ENCODE results near the gene MYO9B. TPM values are rescaled to one million over a fixed set of nuclear protein-coding genes. Genes with fewer than 3 reads are reported as not detected.

MYO9B gene
- total RNA-seq, 4 donors from 2014 or later = 102 to 246 (median 151) TPM

DNA sequence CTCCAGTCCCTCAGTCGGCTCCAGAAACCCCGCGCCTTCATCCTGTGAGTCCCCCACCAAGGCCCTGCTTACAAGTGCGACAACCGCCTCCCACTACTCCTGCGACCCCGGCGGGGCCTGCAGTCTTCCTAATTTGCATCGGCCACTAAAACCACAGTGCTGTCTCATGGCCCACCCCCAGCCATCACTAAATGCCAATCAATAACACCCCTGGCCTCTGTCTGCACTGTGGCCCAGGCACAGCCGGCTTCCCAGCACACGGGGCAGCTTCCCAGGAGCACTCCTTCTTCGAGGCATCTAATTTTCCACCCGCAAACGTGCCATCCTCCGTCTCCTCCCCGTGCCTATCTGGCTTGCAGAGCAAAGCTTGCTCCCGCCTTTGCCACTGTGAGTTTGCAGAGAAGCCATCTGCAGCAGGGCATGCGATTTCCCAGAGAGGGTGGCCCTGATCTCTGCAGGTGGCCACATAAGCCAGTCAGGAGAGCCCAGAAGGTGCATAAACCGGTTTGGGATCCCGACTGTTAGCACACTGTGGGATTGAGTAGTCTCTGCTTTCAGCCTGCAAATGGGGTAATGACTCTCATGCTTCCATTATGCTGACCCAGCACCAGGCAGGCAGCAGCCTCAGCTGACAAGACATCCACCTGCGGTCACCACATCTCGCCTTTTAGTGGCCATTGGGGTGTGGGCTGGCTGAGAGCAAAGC, 105.6 kb downstream of the MYO9B start:
- DNase-seq = no peak
- H3K36me3 ChIP-seq = peaks cover 0 to 36% (median 10%) of the 10 kb centered on the region in 4 donors
- intact Hi-C loops (cut with DNase I; ENCODE audit: low total_unique reads) = no loop called here

DNA sequence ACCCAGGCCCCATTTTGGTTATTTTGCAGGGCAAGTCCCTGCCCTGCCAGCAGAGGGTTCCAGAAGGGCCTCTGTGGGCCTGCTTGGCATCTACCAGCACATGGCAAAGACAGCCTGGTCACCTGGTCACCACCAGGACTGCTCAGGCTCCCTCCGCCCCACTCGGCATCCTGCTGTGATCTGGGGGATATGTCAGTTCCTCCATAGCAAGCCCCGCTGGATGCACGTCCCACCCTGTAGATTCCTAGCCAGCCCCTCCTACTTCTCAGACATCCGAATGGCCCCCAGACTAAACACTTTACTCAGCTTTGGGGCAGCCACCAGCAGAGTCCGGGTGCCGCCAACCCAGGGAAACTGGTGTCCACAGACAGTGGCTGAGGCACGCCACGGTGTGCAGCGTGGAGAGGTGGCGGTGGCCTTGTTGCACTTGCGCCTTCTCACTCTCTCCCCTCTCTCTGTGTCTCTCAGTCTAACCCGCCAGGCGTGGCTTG, 107.7 kb downstream of the MYO9B start:
- peaks cover 0 to 21% (median 6%) of the 10 kb centered on the region in 4 donors for H3K36me3 ChIP-seq
- DNase-seq = no peak
- H3K4me3 ChIP-seq = peak overlapping the region in 1 of 4 donors; percentile 15

More for the DNA sequence above, 105.6 kb downstream of the MYO9B start:
- H3K27me3 ChIP-seq = no peaks in the 10 kb centered on the region
- no peak overlapping the region for H3K4me3 ChIP-seq
- H3K4me1 ChIP-seq = peaks cover 0 to 7% (median 0%) of the 10 kb centered on the region in 4 donors
- WGBS, 2 donors (ENCODE audit: low coverage in 1 of 2) = 85% methylated on average over 22 of the region's 22 CpGs; no CpG with 5 or more reads in 1 of the 2 donors
- in situ Hi-C loops (cut with MboI; ENCODE audit: low pct_ligation_motif_present in 1 of 4, low pct_unique_long_range_greater_than_20kb in 1 of 4, low sequenced_read_pairs in 3 of 4) = no loop called here
- no peaks in the 10 kb centered on the region for H3K9me3 ChIP-seq
- no peak overlapping the region for H3K27ac ChIP-seq
- TF ChIP-seq, protein P1, sequence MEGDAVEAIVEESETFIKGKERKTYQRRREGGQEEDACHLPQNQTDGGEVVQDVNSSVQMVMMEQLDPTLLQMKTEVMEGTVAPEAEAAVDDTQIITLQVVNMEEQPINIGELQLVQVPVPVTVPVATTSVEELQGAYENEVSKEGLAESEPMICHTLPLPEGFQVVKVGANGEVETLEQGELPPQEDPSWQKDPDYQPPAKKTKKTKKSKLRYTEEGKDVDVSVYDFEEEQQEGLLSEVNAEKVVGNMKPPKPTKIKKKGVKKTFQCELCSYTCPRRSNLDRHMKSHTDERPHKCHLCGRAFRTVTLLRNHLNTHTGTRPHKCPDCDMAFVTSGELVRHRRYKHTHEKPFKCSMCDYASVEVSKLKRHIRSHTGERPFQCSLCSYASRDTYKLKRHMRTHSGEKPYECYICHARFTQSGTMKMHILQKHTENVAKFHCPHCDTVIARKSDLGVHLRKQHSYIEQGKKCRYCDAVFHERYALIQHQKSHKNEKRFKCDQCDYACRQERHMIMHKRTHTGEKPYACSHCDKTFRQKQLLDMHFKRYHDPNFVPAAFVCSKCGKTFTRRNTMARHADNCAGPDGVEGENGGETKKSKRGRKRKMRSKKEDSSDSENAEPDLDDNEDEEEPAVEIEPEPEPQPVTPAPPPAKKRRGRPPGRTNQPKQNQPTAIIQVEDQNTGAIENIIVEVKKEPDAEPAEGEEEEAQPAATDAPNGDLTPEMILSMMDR (IDR thresholded peaks at IDR 0.05) = no peak
- TF ChIP-seq POLR2A (IDR thresholded peaks at IDR 0.05) (no peak), POLR2AphosphoS5 (IDR thresholded peaks at IDR 0.05) (no peak), EP300 (IDR thresholded peaks at IDR 0.05; ENCODE audit: low read depth) (no peak)

GRCh38 chr19:17183858-17184321, 108.3 kb downstream of the MYO9B start:
- 70 to 80% methylated on average over 9 to 11 of the region's 11 CpGs for WGBS, 2 donors (ENCODE audit: low coverage in 1 of 2)
- in situ Hi-C loops (cut with MboI; ENCODE audit: low pct_ligation_motif_present in 1 of 4, low pct_unique_long_range_greater_than_20kb in 1 of 4, low sequenced_read_pairs in 3 of 4) (no loop called here), intact Hi-C loops (cut with DNase I; ENCODE audit: low total_unique reads) (no loop called here)
- DNase-seq = no peak
- TF ChIP-seq EP300 (IDR thresholded peaks at IDR 0.05; ENCODE audit: low read depth) (no peak), POLR2A (IDR thresholded peaks at IDR 0.05) (no peak), POLR2AphosphoS5 (IDR thresholded peaks at IDR 0.05) (no peak)
- TF ChIP-seq, protein P1 (IDR thresholded peaks at IDR 0.05) = no peak
- Histone ChIP-seq H3K9me3 (no peaks in the 10 kb centered on the region), H3K4me3 (no peak overlapping the region), H3K27me3 (no peaks in the 10 kb centered on the region), H3K4me1 (peaks cover 0 to 7% (median 0%) of the 10 kb centered on the region in 4 donors), H3K27ac (peak overlapping the region in 3 of 4 donors; percentile 16 to 57 (median 22)), H3K36me3 (peaks cover 0 to 27% (median 8%) of the 10 kb centered on the region in 4 donors)

More for the DNA sequence above, 107.7 kb downstream of the MYO9B start:
- WGBS, 2 donors (ENCODE audit: low coverage in 1 of 2) = 66% methylated on average over 14 of the region's 14 CpGs; no CpG with 5 or more reads in 1 of the 2 donors
- Histone ChIP-seq H3K9me3 (no peaks in the 10 kb centered on the region), H3K27me3 (no peaks in the 10 kb centered on the region), H3K27ac (peak overlapping the region in 2 of 4 donors; percentile 16 to 17), H3K4me1 (peaks cover 0 to 7% (median 0%) of the 10 kb centered on the region in 4 donors)
- in situ Hi-C loops (cut with MboI; ENCODE audit: low pct_ligation_motif_present in 1 of 4, low pct_unique_long_range_greater_than_20kb in 1 of 4, low sequenced_read_pairs in 3 of 4) (no loop called here), intact Hi-C loops (cut with DNase I; ENCODE audit: low total_unique reads) (no loop called here)
- TF ChIP-seq, protein P1 (IDR thresholded peaks at IDR 0.05) = no peak
- TF ChIP-seq POLR2AphosphoS5 (IDR thresholded peaks at IDR 0.05) (no peak), EP300 (IDR thresholded peaks at IDR 0.05; ENCODE audit: low read depth) (no peak), POLR2A (IDR thresholded peaks at IDR 0.05) (no peak)

DNA sequence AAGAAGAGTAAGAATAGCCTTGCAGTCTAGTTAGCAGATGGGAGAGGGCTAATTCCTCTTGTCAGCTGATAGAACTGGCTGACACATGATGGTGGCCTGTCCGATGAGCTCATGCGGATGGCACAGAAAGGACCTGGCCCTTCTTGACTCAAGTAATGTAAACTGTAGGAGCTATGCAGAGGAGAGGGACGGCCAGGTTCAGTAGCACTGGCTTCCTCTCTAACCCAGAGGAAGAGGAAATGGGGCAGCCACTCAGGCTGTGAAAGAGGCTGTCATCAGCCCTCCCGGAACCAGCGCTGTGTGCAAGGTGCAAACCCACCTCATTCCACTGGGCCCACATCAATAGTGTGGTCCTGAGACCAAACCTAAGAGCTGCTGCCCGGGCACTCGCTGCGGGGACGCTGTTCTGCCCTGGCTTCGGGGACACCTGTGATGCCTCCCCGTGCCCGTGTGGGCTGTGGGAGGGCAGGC, 108.8 kb downstream of the MYO9B start:
- no peaks in the 10 kb centered on the region for H3K27me3 ChIP-seq
- peak; percentile 26 for DNase-seq
- H3K4me3 ChIP-seq = no peak overlapping the region
- H3K4me1 ChIP-seq = peaks cover 0 to 7% (median 0%) of the 10 kb centered on the region in 4 donors
- H3K36me3 ChIP-seq = peaks cover 0 to 32% (median 11%) of the 10 kb centered on the region in 4 donors
- 89% methylated on average over 12 of the region's 12 CpGs; no CpG with 5 or more reads in 1 of the 2 donors for WGBS, 2 donors (ENCODE audit: low coverage in 1 of 2)
- in situ Hi-C loops (cut with MboI; ENCODE audit: low pct_ligation_motif_present in 1 of 4, low pct_unique_long_range_greater_than_20kb in 1 of 4, low sequenced_read_pairs in 3 of 4) = no loop called here
- no peaks in the 10 kb centered on the region for H3K9me3 ChIP-seq
- intact Hi-C loops (cut with DNase I; ENCODE audit: low total_unique reads) = no loop called here
- peak overlapping the region in 3 of 4 donors; percentile 16 to 57 (median 22) for H3K27ac ChIP-seq
- TF ChIP-seq POLR2A (IDR thresholded peaks at IDR 0.05) = no peak
- no peak for TF ChIP-seq POLR2AphosphoS5 (IDR thresholded peaks at IDR 0.05)
- TF ChIP-seq, protein P1 (IDR thresholded peaks at IDR 0.05) = no peak
- no peak for TF ChIP-seq EP300 (IDR thresholded peaks at IDR 0.05; ENCODE audit: low read depth)
